GM20000 (cell line): Measurements from ENCODE around the gene KIF26B.
A peak's percentile ranks its signal among the peaks of the same experiment; 100 is the strongest.

Experiments
- DNase-seq: peaks from one replicate; pipeline ENCODE4 v3.0.0; 2012; ENCODE audit warnings: low spot score
- TF ChIP-seq, protein P1 (sequence below): IDR thresholded peaks from 2 replicates; pipeline ENCODE4 v1.5.1; 2012; ENCODE audit warnings: mild to moderate bottlenecking, control low read depth; ENCODE audit errors: extremely low read depth, missing control alignments

KIF26B gene

GRCh38 chr1:245264226-245264625, 109.4 kb downstream of the KIF26B start:
- no peak for DNase-seq
- TF ChIP-seq, protein P1, sequence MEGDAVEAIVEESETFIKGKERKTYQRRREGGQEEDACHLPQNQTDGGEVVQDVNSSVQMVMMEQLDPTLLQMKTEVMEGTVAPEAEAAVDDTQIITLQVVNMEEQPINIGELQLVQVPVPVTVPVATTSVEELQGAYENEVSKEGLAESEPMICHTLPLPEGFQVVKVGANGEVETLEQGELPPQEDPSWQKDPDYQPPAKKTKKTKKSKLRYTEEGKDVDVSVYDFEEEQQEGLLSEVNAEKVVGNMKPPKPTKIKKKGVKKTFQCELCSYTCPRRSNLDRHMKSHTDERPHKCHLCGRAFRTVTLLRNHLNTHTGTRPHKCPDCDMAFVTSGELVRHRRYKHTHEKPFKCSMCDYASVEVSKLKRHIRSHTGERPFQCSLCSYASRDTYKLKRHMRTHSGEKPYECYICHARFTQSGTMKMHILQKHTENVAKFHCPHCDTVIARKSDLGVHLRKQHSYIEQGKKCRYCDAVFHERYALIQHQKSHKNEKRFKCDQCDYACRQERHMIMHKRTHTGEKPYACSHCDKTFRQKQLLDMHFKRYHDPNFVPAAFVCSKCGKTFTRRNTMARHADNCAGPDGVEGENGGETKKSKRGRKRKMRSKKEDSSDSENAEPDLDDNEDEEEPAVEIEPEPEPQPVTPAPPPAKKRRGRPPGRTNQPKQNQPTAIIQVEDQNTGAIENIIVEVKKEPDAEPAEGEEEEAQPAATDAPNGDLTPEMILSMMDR, result no peak

GRCh38 chr1:245266105-245266504, 111.3 kb downstream of the KIF26B start:
- TF ChIP-seq, protein P1, result no peak
- DNase-seq, result no peak

DNA sequence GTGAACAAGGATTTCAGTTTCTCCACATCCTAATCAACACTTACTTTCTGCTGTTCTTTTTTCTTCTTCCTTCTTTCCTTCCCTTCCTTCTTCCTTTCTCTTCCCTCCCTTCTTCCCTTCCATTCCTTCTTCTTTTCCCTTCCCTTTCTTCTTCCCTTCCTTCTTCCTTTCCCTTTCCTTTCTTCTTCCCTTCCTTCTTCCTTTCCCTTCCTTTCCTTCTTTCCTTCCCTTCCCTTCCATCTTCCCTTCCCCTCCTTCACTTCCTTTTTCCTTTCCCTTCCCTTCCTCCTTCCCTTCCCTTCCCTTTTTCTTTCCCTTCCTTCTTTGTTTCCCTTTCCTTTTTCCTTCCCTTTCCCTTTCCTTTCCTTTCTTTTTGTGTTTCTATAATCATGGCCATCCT, 115.3 kb downstream of the KIF26B start:
- TF ChIP-seq, protein P1, result no peak
- DNase-seq, result no peak

GRCh38 chr1:245270972-245271371, 116.2 kb downstream of the KIF26B start:
- TF ChIP-seq, protein P1, result no peak

DNA sequence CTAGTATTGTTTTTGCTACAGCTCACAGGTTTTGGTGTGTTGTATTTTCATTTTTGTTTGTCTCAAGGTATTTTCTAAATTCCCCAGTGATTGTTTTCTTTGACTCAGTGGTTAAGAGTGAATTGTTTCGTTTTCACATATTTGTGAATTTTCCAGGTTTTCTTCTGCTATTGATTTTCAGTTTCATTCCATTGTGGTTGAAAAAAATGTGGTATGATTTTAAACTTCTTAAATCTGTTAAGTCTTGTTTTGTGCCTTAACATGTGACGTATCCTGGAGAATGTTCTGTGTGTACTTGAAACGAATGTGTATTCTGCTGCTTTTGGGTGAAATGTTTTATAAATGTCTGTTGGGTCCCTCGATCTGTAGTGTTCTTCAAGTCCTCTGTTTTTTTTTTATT, 117.9 kb downstream of the KIF26B start:
- TF ChIP-seq, protein P1, result no peak
- DNase-seq, result no peak

More at GRCh38 chr1:245270972-245271371, 116.2 kb downstream of the KIF26B start:
- no peak for DNase-seq

- TF ChIP-seq, protein P1, result no peak
Measured at GRCh38 chr1:245276445-245276844, 121.7 kb downstream of the KIF26B start.

DNA sequence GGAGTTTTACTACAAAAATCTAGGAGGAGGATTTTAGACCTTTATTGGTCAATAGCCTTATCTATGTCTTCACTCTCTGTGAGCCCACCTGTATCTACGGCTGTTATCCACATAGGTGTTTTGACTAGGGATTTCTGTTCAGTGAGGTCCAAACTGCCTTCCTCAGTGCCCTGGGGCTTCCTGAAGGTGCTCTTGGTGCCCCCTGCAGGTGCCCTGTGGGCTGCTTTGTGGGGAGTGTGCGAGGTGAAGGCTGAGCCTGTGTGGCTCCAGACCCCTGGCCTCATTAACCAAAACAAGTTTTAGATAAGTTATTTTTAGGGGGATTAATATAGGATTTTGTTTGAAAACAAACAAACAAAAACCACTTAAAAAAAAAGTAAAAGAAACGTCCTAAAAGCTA, 122.5 kb downstream of the KIF26B start:
- DNase-seq, result no peak
- TF ChIP-seq, protein P1, result peak; percentile 1

More at GRCh38 chr1:245276445-245276844, 121.7 kb downstream of the KIF26B start:
- DNase-seq, result no peak
